H4 (cell line): ENCODE results near the gene KRTAP10-5. TPM values are rescaled to one million over a fixed set of nuclear protein-coding genes. Genes with fewer than 3 reads are reported as not detected.

ENCODE experiments used
- DNase-seq: peaks from one replicate; pipeline ENCODE4 v3.0.0-alpha.2; 2015; ENCODE audit warnings: low spot score
- total RNA-seq: library from RNA; depleted of rRNA; stranded (reverse); fragments of >200 nt; shearing (Covaris generic); gene quantifications from 2 replicates; pipeline ENCODE4 v1.2.3, GENCODE V29; 2014

Gene KRTAP10-5
- total RNA-seq, 1 experiment from 2014 or later: not detected

GRCh38 chr21:44549525-44550211 lies 30.7 kb downstream of the KRTAP10-5 start:
- DNase-seq: no peak

GRCh38 chr21:44548922-44549321 lies 31.5 kb downstream of the KRTAP10-5 start:
- no peak for DNase-seq

GRCh38 chr21:44548381-44548780 lies 32.0 kb downstream of the KRTAP10-5 start:
- no peak for DNase-seq

GRCh38 chr21:44547656-44548331 lies 32.6 kb downstream of the KRTAP10-5 start:
- DNase-seq: no peak

- DNase-seq: no peak
Observed at GRCh38 chr21:44544566-44544965, 35.8 kb downstream of the KRTAP10-5 start.

GRCh38 chr21:44542716-44543115 lies 37.7 kb downstream of the KRTAP10-5 start:
- no peak for DNase-seq

GRCh38 chr21:44540741-44541288 lies 39.6 kb downstream of the KRTAP10-5 start:
- no peak for DNase-seq

GRCh38 chr21:44539991-44540666 lies 40.3 kb downstream of the KRTAP10-5 start, which contains the start of gene KRTAP10-1:
TSS of gene KRTAP10-1 (minus strand) at chr21:44540195. CDS start at chr21:44540150, 45 bp downstream.
- DNase-seq: no peak

- no peak for DNase-seq
Observed at GRCh38 chr21:44539046-44539445, 41.4 kb downstream of the KRTAP10-5 start.

- DNase-seq: no peak
Observed at GRCh38 chr21:44537930-44538911, 42.2 kb downstream of the KRTAP10-5 start.

GRCh38 chr21:44535963-44536362 lies 44.4 kb downstream of the KRTAP10-5 start:
- DNase-seq: no peak

- no peak for DNase-seq
Observed at GRCh38 chr21:44534688-44535087, 45.7 kb downstream of the KRTAP10-5 start.

- DNase-seq: no peak
Observed at GRCh38 chr21:44533891-44534627, 46.3 kb downstream of the KRTAP10-5 start.

- no peak for DNase-seq
Observed at GRCh38 chr21:44533121-44533890, 47.1 kb downstream of the KRTAP10-5 start.

GRCh38 chr21:44532712-44533111 lies 47.7 kb downstream of the KRTAP10-5 start:
- DNase-seq: no peak

GRCh38 chr21:44531606-44532564 lies 48.5 kb downstream of the KRTAP10-5 start:
- no peak for DNase-seq

- DNase-seq: no peak
Observed at GRCh38 chr21:44530903-44531605, 49.4 kb downstream of the KRTAP10-5 start.
